LNCaP clone FGC (cell line): ENCODE data around the gene SLC13A4.

ENCODE experiments used
- DNase-seq: peaks from one replicate; pipeline ENCODE4 v3.0.0-alpha.2; 2011; ENCODE audit warnings: low read depth
- H3K4me3 ChIP-seq: 2 replicates; pipeline ENCODE4 v1.5.1; 2011; ENCODE audit warnings: mild to moderate bottlenecking, low read depth, low read length, control low read depth
- TF ChIP-seq, protein P1 (sequence below): IDR thresholded peaks from 2 replicates; pipeline ENCODE4 v1.5.1; 2012; ENCODE audit warnings: mild to moderate bottlenecking; ENCODE audit not compliant: control insufficient read depth, insufficient read depth; ENCODE audit errors: extremely low read depth

Gene SLC13A4

DNA sequence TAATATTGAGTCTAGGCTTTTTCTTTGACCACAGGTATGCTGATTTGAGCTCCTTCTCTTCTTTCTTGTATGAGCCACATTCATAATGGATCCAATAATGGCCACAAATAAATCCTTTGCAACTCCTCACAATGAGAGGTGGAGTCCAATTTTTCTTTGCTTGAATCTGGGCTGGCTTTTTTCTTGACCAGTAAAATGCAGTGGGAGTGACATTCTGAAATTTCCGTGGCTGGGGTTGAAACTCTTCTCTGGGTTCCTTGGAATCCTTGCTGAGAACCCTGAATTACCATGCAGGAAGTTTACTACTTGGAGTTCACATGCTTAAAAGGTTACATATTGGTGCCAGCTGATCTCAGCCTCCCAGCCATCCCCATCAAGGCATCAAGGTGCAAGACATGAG is 43.1 kb upstream of the SLC13A4 start:
- no peak for DNase-seq
- H3K4me3 ChIP-seq, result no peak overlapping the region
- TF ChIP-seq, protein P1, sequence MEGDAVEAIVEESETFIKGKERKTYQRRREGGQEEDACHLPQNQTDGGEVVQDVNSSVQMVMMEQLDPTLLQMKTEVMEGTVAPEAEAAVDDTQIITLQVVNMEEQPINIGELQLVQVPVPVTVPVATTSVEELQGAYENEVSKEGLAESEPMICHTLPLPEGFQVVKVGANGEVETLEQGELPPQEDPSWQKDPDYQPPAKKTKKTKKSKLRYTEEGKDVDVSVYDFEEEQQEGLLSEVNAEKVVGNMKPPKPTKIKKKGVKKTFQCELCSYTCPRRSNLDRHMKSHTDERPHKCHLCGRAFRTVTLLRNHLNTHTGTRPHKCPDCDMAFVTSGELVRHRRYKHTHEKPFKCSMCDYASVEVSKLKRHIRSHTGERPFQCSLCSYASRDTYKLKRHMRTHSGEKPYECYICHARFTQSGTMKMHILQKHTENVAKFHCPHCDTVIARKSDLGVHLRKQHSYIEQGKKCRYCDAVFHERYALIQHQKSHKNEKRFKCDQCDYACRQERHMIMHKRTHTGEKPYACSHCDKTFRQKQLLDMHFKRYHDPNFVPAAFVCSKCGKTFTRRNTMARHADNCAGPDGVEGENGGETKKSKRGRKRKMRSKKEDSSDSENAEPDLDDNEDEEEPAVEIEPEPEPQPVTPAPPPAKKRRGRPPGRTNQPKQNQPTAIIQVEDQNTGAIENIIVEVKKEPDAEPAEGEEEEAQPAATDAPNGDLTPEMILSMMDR, result no peak

DNA sequence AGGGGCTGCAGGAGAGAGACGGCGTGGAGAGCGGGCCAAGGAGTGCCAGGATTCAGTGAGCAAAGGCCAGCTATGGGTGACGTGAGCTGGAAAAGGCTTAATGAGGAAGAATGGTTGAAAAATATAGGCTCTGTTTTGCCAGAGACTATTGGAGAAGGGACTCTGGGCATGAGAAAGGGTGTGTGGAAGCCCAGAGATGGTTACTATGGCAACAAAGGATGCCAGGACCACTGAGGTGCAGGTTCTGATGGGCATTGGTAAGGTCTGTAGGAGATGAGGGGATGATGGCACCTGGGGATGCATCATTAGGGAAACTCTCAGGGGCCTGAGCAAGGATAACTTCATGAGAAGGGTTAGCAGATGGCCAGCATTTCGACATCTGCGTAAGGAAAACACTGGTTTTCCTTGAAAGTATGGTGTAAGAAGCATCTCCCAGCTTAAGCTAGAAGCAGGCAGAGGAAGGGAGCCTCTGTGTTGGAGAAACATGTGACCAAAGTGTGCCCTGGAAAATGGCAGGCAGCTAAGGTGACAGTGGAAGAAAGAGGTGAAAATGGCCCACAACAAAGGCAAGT is 42.2 kb upstream of the SLC13A4 start:
- no peak for DNase-seq
- H3K4me3 ChIP-seq, result no peak overlapping the region
- TF ChIP-seq, protein P1, result no peak

DNA sequence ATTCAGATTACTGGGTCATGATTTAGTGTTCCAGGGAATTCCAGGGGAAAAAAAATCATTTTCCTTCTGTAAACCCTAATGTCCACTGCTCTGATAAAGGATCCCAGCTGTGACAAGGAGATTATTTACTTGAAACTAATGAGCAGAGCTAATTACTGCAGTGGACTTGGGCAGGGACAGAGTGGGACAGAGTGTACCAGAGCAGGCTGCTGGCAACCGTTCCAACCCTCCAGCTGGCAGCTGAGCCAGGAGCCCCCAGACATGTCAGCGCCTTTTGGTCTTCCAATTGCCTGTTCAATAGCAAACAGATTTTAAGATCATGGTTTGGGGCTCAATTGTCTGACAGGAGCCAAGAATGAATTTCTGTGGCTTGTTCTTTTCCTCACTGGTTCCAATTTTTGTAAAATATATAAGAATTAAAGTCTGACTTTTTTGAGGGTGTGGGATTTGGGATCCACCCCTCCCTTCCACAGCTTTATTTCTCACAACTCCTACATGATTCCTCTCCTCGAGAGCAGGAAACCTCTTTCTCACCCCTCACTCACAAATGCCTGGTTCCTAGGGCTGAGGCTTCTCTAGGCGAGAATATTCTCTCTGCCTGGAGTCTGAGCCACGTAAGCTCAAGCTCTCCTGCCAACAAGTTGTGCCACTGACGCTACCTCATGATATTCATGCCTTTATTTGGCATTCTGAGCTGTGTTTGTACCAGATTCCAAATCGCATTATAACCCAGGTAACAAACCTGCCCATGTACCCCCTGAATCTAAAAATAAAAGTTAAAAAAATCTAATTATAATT is 41.2 kb upstream of the SLC13A4 start:
- no peak for DNase-seq
- no peak overlapping the region for H3K4me3 ChIP-seq
- TF ChIP-seq, protein P1, result no peak

DNA sequence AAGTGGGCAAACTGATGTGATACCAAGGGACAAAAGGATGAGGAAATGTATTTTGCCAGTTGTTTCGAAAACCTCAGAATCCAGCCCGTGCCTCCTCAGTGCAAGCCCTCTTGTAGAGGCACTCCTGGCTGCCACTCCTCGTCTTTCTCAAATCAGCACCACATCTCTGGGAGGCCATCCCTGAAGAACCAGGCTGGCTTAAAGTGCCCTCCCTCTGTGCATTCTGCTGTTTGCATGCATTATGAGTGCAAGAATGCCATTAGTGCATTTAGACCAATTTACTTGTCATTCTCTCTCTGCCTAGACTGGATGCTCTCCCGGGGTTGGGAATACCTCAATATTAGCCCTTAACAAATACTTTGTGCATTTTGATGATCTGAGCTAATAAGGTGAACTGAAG is 40.5 kb upstream of the SLC13A4 start:
- DNase-seq, result no peak
- H3K4me3 ChIP-seq, result no peak overlapping the region
- TF ChIP-seq, protein P1, result no peak

DNA sequence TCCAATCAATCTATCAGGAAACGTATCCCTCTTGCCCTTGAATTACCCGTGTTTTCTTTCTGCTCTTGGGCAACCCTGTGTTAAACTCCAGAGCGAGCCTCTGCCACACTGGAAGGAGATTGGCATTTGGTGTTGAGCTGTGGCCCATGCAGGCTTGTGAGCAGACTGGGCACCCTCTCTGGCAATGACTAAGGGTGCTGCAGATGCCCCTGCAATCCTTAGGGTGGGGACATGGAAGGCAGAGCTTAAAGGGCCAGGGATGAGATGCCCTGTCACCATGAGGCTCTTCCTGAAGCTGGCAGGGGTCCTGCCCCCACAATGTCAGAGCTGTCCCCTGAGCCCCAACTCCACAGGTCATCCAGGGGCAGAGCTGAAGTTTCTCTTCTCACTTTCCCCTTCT is 40.1 kb upstream of the SLC13A4 start:
- DNase-seq, result no peak
- TF ChIP-seq, protein P1, result no peak
- H3K4me3 ChIP-seq, result no peak overlapping the region

DNA sequence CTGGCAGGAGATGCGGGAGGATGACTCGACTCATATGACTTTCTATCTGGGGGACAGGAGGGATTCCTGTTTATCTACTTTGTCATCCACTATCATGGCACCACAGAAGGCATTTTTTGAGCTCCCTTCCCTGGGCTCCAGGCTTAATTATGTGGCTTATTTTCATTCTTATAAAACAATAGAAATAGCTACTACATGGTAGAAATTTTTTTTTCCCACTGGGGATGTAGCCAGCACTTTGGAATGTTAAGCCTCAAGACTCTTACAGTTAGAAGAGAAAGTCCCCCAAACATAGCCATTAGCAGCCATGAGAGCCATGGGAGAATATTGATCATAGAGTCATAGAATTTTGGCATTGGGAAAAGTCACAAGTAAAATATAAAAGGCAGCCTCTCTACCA is 35.3 kb upstream of the SLC13A4 start:
- H3K4me3 ChIP-seq, result no peak overlapping the region
- TF ChIP-seq, protein P1, result no peak
- DNase-seq, result no peak
